Right lobe of liver (tissue), 6 donors: ENCODE measurements around the gene ARHGEF40. TPM values are rescaled to one million over a fixed set of nuclear protein-coding genes. Genes with fewer than 3 reads are reported as not detected.

Source experiments
- ATAC-seq, 4 donors: fragments of 200-7000 bp; cut with Tn5 transposase; one replicate each; pipeline ENCODE4 v1.9.1; 2020; ENCODE audit warnings: mild to moderate bottlenecking in 4 of 4, moderate library complexity in 4 of 4
- DNase-seq, 3 donors: peaks; one replicate each; pipeline ENCODE4 v3.0.0-alpha.2; 2020
- H3K27ac ChIP-seq, 3 donors: fragments of 200-600 bp; one replicate each; pipeline ENCODE4 v1.8.0; 2022
- H3K27me3 ChIP-seq, 2 donors: fragments of 200-600 bp; one replicate each; pipeline ENCODE4 v1.8.0; 2022
- H3K36me3 ChIP-seq, 4 donors: fragments of 200-600 bp; sonication (generic) in 1 of 4; one replicate each; pipeline versions ENCODE4 v1.5.1 to v1.8.0; 2017 to 2022; ENCODE audit warnings: control low read depth in 1 of 4
- H3K4me1 ChIP-seq, 4 donors: fragments of 200-600 bp; sonication (generic) in 1 of 4; one replicate each; pipeline versions ENCODE4 v1.5.1 to v1.8.0; 2017 to 2022; ENCODE audit warnings: control low read depth in 1 of 4
- H3K4me3 ChIP-seq, 3 donors: fragments of 200-600 bp; one replicate each; pipeline ENCODE4 v1.8.0; 2022
- H3K9me3 ChIP-seq, 4 donors: fragments of 200-600 bp; sonication (generic) in 1 of 4; one replicate each; pipeline versions ENCODE4 v1.5.1 to v1.8.0; 2017 to 2022; ENCODE audit warnings: control low read depth in 1 of 4
- POLR2A ChIP-seq: fragments of 450-650 bp; IDR thresholded peaks from one replicate; pipeline ENCODE4 v1.6.1; 2017; ENCODE audit warnings: antibody characterized with exemption, mild to moderate bottlenecking
- WGBS: methylation state at CpG from one replicate; pipeline ENCODE4 v1.1.6; 2018; ENCODE audit warnings: low coverage, low lambda C conversion rate; ENCODE audit not compliant: insufficient coverage; ENCODE audit errors: missing lambda C conversion rate; 5-methylcytosine and 5-hydroxymethylcytosine counted together
- intact Hi-C, 2 donors: fragments of 100-400 bp; cut with DNase I; formaldehyde crosslinking; loops; one replicate each; pipeline versions ENCODE4 v1.11.2 to v1.14.1; 2022
- total RNA-seq, 6 experiments: library from RNA; depleted of rRNA in 2 of 6; stranded (reverse); fragments of >200 nt in 2 of 6; fragmentation: NEBNext Ultra II Directional in 3 of 6; extraction: Animal tissue kit (Norgen Biotek cat#: 25700) in 3 of 6; gene quantifications; one replicate each; pipeline versions ENCODE4 v1.1.0 to v1.2.4, GENCODE V29; 2016 to 2023
- TF ChIP-seq, protein P1 (sequence below), 4 donors: fragments of 200-600 bp in 3 of 4; fragments of 450-650 bp in 1 of 4; IDR thresholded peaks; one replicate each; pipeline versions ENCODE4 v1.5.1 to v1.8.0; 2016 to 2022; ENCODE audit warnings: antibody characterized with exemption in 4 of 4, mild to moderate bottlenecking in 2 of 4
- donor health status: DM: no; HTN: yes; CAD: no.
- donor health status: DM: no; HTN: no; CAD: no.
- donor health status: DM: no; HTN: no; CAD: no.
- donor health status: DM: no; HTN: yes; CAD: no.
- donor health status: DM: no; HTN: yes; CAD: no.

ARHGEF40 gene
- total RNA-seq, 6 experiments from 2014 or later: 17.1 to 35.8 (median 25.1) TPM

GRCh38 chr14:21103710-21104447 is 33.8 kb downstream of the ARHGEF40 start:
- H3K27me3 ChIP-seq: no peaks in the 10 kb centered on the region
- peak overlapping the region; percentile 55 to 69 (median 68) for H3K4me3 ChIP-seq
- peak; percentile 79 for TF ChIP-seq POLR2A
- TF ChIP-seq, protein P1, sequence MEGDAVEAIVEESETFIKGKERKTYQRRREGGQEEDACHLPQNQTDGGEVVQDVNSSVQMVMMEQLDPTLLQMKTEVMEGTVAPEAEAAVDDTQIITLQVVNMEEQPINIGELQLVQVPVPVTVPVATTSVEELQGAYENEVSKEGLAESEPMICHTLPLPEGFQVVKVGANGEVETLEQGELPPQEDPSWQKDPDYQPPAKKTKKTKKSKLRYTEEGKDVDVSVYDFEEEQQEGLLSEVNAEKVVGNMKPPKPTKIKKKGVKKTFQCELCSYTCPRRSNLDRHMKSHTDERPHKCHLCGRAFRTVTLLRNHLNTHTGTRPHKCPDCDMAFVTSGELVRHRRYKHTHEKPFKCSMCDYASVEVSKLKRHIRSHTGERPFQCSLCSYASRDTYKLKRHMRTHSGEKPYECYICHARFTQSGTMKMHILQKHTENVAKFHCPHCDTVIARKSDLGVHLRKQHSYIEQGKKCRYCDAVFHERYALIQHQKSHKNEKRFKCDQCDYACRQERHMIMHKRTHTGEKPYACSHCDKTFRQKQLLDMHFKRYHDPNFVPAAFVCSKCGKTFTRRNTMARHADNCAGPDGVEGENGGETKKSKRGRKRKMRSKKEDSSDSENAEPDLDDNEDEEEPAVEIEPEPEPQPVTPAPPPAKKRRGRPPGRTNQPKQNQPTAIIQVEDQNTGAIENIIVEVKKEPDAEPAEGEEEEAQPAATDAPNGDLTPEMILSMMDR (IDR thresholded peaks at IDR 0.05): peak; percentile 71 to 86 (median 74)
- ATAC-seq: peak; percentile 83 to 90 (median 84)
- DNase-seq: peak; percentile 96
- H3K4me1 ChIP-seq: peaks cover 0 to 49% (median 27%) of the 10 kb centered on the region in 4 donors
- H3K36me3 ChIP-seq: no peaks in the 10 kb centered on the region
- no peaks in the 10 kb centered on the region for H3K9me3 ChIP-seq
- intact Hi-C loops: loop anchor here in 1 of 2 donors (5.0 kb wide), 1 partner anchor 47 kb away; the partner anchor contains the start of gene RNASE8
- WGBS: 0% methylated on average over 16 of the region's 62 CpGs
- H3K27ac ChIP-seq: peak overlapping the region; percentile 93 to 99 (median 98)

DNA sequence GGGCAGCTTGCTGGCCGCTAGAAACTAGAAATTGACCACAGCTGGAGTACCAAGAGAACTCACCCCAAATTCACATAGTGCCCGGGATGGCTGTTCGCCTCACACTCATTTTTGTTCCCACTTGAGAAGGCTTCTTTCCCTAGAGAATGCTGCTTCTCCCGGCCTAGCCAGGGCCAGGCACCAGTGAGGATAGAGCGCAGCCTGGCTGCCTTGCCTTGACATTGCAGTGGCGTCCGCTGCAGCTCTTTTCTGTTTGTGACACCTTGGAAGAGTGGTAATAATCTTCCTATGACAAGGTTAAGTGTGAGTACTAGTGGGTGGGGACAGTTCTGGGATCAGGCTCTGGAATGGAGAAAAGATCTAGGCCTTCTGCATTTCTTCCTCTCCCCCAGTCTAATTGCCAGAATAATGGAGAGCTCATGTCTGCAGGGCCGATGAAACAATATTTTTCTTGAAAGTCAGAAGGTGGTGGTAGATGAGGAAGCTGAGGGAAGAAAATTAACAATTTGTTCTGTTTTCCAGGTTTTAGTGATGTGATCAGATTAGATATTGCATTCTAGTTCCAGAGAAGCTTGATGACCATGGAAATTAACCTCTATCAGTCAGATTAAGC is 34.5 kb downstream of the ARHGEF40 start:
- Histone ChIP-seq H3K4me3 (peak overlapping the region; percentile 55 to 69 (median 68)), H3K4me1 (peaks cover 0 to 43% (median 24%) of the 10 kb centered on the region in 4 donors), H3K27ac (peak overlapping the region; percentile 93 to 99 (median 98)), H3K27me3 (no peaks in the 10 kb centered on the region), H3K9me3 (no peaks in the 10 kb centered on the region), H3K36me3 (no peaks in the 10 kb centered on the region)
- intact Hi-C loops: loop anchor here in 1 of 2 donors (5.0 kb wide), 1 partner anchor 47 kb away; the partner anchor contains the start of gene RNASE8
- TF ChIP-seq, protein P1 (IDR thresholded peaks at IDR 0.05): peak; percentile 88 to 94 (median 92)
- no peak for TF ChIP-seq POLR2A
- 1% methylated on average over 7 of the region's 8 CpGs for WGBS
- DNase-seq (peak; percentile 74 to 81 (median 76)), ATAC-seq (peak; percentile 56 to 68 (median 62))

- ATAC-seq: no peak
- TF ChIP-seq POLR2A: no peak
- TF ChIP-seq, protein P1 (IDR thresholded peaks at IDR 0.05): no peak
- H3K27ac ChIP-seq: peak overlapping the region; percentile 93 to 99 (median 98)
- H3K4me1 ChIP-seq: peaks cover 0 to 43% (median 24%) of the 10 kb centered on the region in 4 donors
- DNase-seq: no peak
- WGBS: 75% methylated on average over 7 of the region's 8 CpGs
- no peaks in the 10 kb centered on the region for H3K9me3 ChIP-seq
- intact Hi-C loops: no loop called here
- H3K36me3 ChIP-seq: no peaks in the 10 kb centered on the region
- no peak overlapping the region for H3K4me3 ChIP-seq
- no peaks in the 10 kb centered on the region for H3K27me3 ChIP-seq
Measured at GRCh38 chr14:21105095-21105494, 35.0 kb downstream of the ARHGEF40 start.

- WGBS: 48% methylated on average over 4 of the region's 4 CpGs
- H3K36me3 ChIP-seq: no peaks in the 10 kb centered on the region
- DNase-seq (no peak), ATAC-seq (no peak)
- H3K4me1 ChIP-seq: peaks cover 0 to 43% (median 24%) of the 10 kb centered on the region in 4 donors
- H3K9me3 ChIP-seq: no peaks in the 10 kb centered on the region
- intact Hi-C loops: no loop called here
- H3K27ac ChIP-seq: peak overlapping the region; percentile 7 to 99 (median 54)
- no peaks in the 10 kb centered on the region for H3K27me3 ChIP-seq
- TF ChIP-seq POLR2A: no peak
- peak overlapping the region in 1 of 3 donors; percentile 6 for H3K4me3 ChIP-seq
Measured at GRCh38 chr14:21106176-21106497, 36.0 kb downstream of the ARHGEF40 start.
